Muscle layer of duodenum (tissue), 2 donors: Measurements from ENCODE around the gene SPG7.

Experiments
- H3K27ac ChIP-seq: one replicate; pipeline ENCODE4 v1.7.0; 2013; ENCODE audit warnings: mild to moderate bottlenecking, low read length
- H3K27me3 ChIP-seq: one replicate; pipeline ENCODE4 v1.7.0; 2013; ENCODE audit warnings: low read depth, mild to moderate bottlenecking, control low read depth, low read length
- H3K36me3 ChIP-seq, 2 donors: one replicate each; pipeline ENCODE4 v1.7.0; 2013; ENCODE audit warnings: low read length in 2 of 2, control low read depth in 1 of 2, mild to moderate bottlenecking in 1 of 2; ENCODE audit not compliant: insufficient read depth in 2 of 2, control insufficient read depth in 1 of 2
- H3K4me1 ChIP-seq, 2 donors: one replicate each; pipeline ENCODE4 v1.7.0; 2013; ENCODE audit warnings: low read length in 2 of 2, mild to moderate bottlenecking in 2 of 2, control low read depth in 1 of 2, moderate library complexity in 1 of 2; ENCODE audit not compliant: insufficient read depth in 2 of 2, control insufficient read depth in 1 of 2
- H3K4me3 ChIP-seq, 2 donors: one replicate each; pipeline ENCODE4 v1.7.0; 2013; ENCODE audit warnings: low read length in 2 of 2, low read depth in 1 of 2, mild to moderate bottlenecking in 1 of 2
- H3K9me3 ChIP-seq, 2 donors: one replicate each; pipeline ENCODE4 v1.7.0; 2013; ENCODE audit warnings: low read length in 2 of 2, control low read depth in 1 of 2, mild to moderate bottlenecking in 1 of 2; ENCODE audit not compliant: control insufficient read depth in 1 of 2
- donor health status: healthy.

Gene SPG7

DNA sequence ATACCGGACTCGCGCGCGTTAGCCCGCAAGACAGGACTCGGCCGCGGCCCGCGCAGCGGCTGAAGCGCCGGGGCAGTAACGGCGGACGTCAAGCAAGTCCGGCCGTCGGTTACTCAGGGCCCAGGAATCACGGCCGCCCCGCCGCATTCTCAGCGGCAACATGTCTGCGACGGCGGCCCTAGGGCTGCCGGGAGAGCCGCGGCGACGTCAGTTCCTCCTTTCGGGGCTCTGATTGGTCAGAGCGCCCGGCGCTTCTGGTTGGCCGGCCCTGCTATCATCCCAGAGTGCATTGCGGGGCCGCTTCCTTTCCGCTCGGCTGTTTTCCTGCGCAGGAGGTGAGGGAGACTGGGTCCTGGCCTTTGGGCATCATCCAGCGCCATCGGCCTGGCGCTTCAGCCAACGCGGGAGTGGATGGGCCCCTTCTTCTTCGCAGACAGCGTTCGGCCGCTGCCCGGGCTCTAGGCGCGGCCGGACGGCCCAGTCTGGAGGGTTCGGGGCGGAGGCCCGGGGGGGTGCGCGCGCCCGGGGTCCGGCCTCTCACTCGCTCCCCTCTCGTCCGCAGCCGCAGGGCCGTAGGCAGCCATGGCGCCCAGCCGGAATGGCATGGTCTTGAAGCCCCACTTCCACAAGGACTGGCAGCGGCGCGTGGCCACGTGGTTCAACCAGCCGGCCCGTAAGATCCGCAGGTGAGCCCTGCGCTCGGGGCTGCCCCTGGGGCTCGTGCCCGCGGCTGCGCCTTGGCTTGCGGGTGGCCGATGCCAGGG is 52.4 kb downstream of the SPG7 start, which contains the start of gene RPL13:
RPL13 (plus strand) TSS at position 305 of the 764 bp plus-strand sequence; CDS start at position 583, 278 bp downstream.
- Histone ChIP-seq H3K27me3 (no peaks in the 10 kb centered on the region), H3K36me3 (peaks cover 44 to 57% of the 10 kb centered on the region in 2 donors), H3K27ac (peak within 1 kb of the TSS; percentile 96), H3K9me3 (no peaks in the 10 kb centered on the region), H3K4me3 (peak within 1 kb of the TSS; percentile 79 to 92), H3K4me1 (peaks cover 14 to 41% of the 10 kb centered on the region in 2 donors)

DNA sequence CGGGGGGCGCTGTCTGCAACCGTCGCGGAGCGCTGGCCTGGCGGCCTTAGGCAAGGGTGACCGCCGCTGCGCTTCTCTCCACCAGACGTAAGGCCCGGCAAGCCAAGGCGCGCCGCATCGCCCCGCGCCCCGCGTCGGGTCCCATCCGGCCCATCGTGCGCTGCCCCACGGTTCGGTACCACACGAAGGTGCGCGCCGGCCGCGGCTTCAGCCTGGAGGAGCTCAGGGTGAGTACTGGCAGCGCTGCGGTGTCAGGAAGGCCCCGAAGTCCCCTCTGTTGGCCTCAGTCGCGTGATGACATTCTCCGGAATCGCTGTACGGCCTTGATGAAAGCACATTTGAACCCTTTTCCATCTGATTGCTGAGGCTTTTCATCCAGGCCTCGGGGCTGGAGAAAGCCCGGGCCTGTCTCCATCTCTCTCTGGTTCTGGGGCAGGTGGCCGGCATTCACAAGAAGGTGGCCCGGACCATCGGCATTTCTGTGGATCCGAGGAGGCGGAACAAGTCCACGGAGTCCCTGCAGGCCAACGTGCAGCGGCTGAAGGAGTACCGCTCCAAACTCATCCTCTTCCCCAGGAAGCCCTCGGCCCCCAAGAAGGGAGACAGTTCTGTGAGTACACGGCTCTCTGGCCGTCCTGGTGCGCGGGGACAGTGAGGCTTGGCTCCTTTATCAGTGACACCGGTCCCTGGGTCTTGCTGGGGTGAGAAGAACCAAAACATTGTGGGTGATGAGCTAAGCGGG is 53.1 kb downstream of the SPG7 start:
- H3K4me1 ChIP-seq: peaks cover 14 to 47% of the 10 kb centered on the region in 2 donors
- peak overlapping the region; percentile 79 to 92 for H3K4me3 ChIP-seq
- peak overlapping the region; percentile 96 for H3K27ac ChIP-seq
- no peaks in the 10 kb centered on the region for H3K9me3 ChIP-seq
- peaks cover 37 to 50% of the 10 kb centered on the region in 2 donors for H3K36me3 ChIP-seq
- no peaks in the 10 kb centered on the region for H3K27me3 ChIP-seq

DNA sequence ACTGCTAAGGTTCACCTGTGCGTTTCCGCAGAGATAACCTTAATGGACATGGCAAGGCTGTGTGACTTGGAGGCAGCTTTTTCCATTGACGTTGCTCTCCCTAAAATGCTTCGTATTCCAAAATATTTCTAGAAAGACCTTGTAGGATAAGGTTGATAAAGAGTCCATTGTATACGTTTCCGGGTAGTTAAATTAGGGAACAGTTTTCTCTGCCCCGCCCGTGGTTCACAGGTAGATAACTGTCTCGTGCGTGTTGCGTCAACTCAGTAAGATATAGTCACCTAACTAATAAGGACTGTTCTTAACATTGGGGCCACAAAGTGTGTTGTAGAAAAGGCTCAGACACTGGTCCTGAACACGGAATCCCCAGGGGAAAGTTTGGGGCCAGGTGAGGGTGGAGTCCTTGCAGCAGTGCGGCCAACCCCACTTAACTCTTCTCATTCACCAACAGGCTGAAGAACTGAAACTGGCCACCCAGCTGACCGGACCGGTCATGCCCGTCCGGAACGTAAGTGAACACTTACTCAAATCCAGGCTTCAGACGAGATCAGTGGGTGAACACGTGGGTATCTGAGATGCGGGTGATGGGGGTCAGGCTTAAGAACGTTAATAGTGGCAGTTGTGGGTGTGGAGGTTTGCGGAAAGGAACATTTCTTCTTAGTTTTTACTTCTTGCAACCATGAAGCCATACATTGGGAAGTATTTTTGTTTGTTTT is 53.8 kb downstream of the SPG7 start:
- peaks cover 14 to 47% of the 10 kb centered on the region in 2 donors for H3K4me1 ChIP-seq

GRCh38 chr16:89562939-89563338 is 54.7 kb downstream of the SPG7 start:
- H3K4me3 ChIP-seq: no peak overlapping the region
- no peaks in the 10 kb centered on the region for H3K9me3 ChIP-seq
- no peak overlapping the region for H3K27ac ChIP-seq
- no peaks in the 10 kb centered on the region for H3K27me3 ChIP-seq
- H3K4me1 ChIP-seq: peaks cover 14 to 43% of the 10 kb centered on the region in 2 donors
- peaks cover 36 to 37% of the 10 kb centered on the region in 2 donors for H3K36me3 ChIP-seq

More for the DNA sequence above, 53.8 kb downstream of the SPG7 start:
- Histone ChIP-seq H3K27ac (no peak overlapping the region), H3K4me3 (peak overlapping the region; percentile 79 to 92), H3K27me3 (no peaks in the 10 kb centered on the region), H3K9me3 (no peaks in the 10 kb centered on the region), H3K36me3 (peaks cover 36 to 42% of the 10 kb centered on the region in 2 donors)

- H3K27me3 ChIP-seq: no peaks in the 10 kb centered on the region
- no peaks in the 10 kb centered on the region for H3K9me3 ChIP-seq
- H3K27ac ChIP-seq: no peak overlapping the region
- H3K36me3 ChIP-seq: peaks cover 36 to 37% of the 10 kb centered on the region in 2 donors
- peaks cover 14 to 41% of the 10 kb centered on the region in 2 donors for H3K4me1 ChIP-seq
- no peak overlapping the region for H3K4me3 ChIP-seq
Observed at GRCh38 chr16:89563639-89564392, 55.6 kb downstream of the SPG7 start.

- peaks cover 36 to 37% of the 10 kb centered on the region in 2 donors for H3K36me3 ChIP-seq
- H3K9me3 ChIP-seq: no peaks in the 10 kb centered on the region
- H3K4me3 ChIP-seq: no peak overlapping the region
- H3K27ac ChIP-seq: no peak overlapping the region
- peaks cover under 1% of the 10 kb centered on the region for H3K27me3 ChIP-seq
- H3K4me1 ChIP-seq: peaks cover 14 to 38% of the 10 kb centered on the region in 2 donors
Observed at GRCh38 chr16:89564476-89565255, 56.5 kb downstream of the SPG7 start.

GRCh38 chr16:89565256-89565505 is 57.0 kb downstream of the SPG7 start:
- no peak overlapping the region for H3K4me3 ChIP-seq
- H3K36me3 ChIP-seq: peaks cover 34 to 36% of the 10 kb centered on the region in 2 donors
- H3K27ac ChIP-seq: no peak overlapping the region
- peaks cover 14 to 37% of the 10 kb centered on the region in 2 donors for H3K4me1 ChIP-seq
- peaks cover 5% of the 10 kb centered on the region for H3K27me3 ChIP-seq
- no peaks in the 10 kb centered on the region for H3K9me3 ChIP-seq

- H3K27me3 ChIP-seq: peaks cover 7% of the 10 kb centered on the region
- H3K4me3 ChIP-seq: peak overlapping the region in 1 of 2 donors; percentile 46
- H3K27ac ChIP-seq: no peak overlapping the region
- H3K4me1 ChIP-seq: peaks cover 14 to 37% of the 10 kb centered on the region in 2 donors
- H3K9me3 ChIP-seq: no peaks in the 10 kb centered on the region
- H3K36me3 ChIP-seq: peaks cover 33 to 36% of the 10 kb centered on the region in 2 donors
Observed at GRCh38 chr16:89565506-89566372, 57.5 kb downstream of the SPG7 start.

GRCh38 chr16:89567656-89568594 is 59.7 kb downstream of the SPG7 start:
- Histone ChIP-seq H3K9me3 (no peaks in the 10 kb centered on the region), H3K27ac (no peak overlapping the region), H3K36me3 (peaks cover 18 to 20% of the 10 kb centered on the region in 2 donors), H3K27me3 (peaks cover 8% of the 10 kb centered on the region), H3K4me1 (peaks cover 8 to 26% of the 10 kb centered on the region in 2 donors), H3K4me3 (no peak overlapping the region)
